Raji (cell line): ENCODE data around the gene NEUROD2.

Source experiments
- POLR2A ChIP-seq: IDR thresholded peaks from 2 replicates; pipeline ENCODE4 v1.6.1; 2011; ENCODE audit warnings: low read depth, low read length, control low read depth; ENCODE audit not compliant: insufficient read depth

The NEUROD2 gene

GRCh38 chr17:39627712-39628516, 20.2 kb upstream of the NEUROD2 start:
- no peak for TF ChIP-seq POLR2A

GRCh38 chr17:39627047-39627711, 19.5 kb upstream of the NEUROD2 start:
- TF ChIP-seq POLR2A = no peak

GRCh38 chr17:39626171-39627046, 18.7 kb upstream of the NEUROD2 start, which contains the start of gene PPP1R1B:
PPP1R1B (plus strand) TSS chr17:39626952; CDS start chr17:39627393, 441 bp downstream.
- no peak for TF ChIP-seq POLR2A

- no peak for TF ChIP-seq POLR2A
These were observed 17.6 kb upstream of the NEUROD2 start for GRCh38 chr17:39625198-39625785.

DNA sequence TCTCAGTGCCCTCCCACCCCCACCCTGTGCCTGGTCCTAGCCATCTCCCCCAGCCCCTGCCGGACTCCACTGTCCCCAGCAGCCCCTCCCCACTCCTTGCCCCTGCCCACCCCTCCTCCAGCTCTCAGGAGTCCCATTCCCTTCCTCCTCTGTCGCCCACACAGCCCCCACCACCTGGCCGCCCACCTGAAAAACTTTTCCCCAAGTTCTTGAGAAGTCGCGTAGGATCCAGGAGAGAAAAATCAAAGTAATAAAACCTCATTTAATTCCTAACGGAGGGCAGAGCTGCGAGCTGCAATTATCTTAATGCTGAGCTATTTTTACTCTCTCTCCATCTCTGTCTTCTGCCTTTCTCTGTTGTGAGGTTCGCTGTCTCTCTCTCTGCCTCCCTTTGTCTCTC, 16.6 kb upstream of the NEUROD2 start:
- TF ChIP-seq POLR2A = no peak

- TF ChIP-seq POLR2A = no peak
These were observed 15.7 kb upstream of the NEUROD2 start for GRCh38 chr17:39623356-39623950.

DNA sequence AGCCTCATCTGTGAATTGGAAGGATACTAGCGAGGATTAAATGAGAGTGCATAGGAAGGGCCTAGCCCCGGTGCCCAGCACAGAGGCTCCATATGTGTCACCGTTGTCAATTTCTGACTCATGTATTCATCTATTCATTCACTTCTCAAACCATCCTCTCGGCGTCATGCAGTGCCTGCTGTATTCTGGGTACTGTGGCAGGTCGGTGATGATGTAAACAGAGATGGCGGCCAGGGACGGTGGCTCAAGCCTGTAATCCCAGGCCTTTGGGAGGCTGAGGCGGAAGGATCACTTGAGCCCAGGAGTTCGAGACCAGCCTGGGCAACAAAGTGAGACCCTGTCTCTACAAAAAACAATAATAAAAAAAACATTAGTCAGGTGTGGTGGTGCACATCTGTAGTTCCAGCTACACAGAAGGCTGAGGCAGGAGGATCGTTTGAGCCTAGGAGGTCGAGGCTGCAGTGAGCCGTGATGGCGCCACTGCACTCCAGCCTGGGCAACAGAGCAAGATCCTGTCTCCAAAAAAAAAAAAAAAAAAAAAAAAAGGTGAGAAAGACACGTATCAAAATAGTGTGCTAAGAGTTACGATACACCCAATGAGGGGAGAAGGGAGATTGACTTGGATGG, 14.8 kb upstream of the NEUROD2 start:
- TF ChIP-seq POLR2A = no peak

GRCh38 chr17:39621523-39622379, 14.0 kb upstream of the NEUROD2 start:
- TF ChIP-seq POLR2A = peak; percentile 39; the same call in 1 of the 2 replicates

GRCh38 chr17:39619786-39620101, 12.0 kb upstream of the NEUROD2 start:
- TF ChIP-seq POLR2A = no peak

DNA sequence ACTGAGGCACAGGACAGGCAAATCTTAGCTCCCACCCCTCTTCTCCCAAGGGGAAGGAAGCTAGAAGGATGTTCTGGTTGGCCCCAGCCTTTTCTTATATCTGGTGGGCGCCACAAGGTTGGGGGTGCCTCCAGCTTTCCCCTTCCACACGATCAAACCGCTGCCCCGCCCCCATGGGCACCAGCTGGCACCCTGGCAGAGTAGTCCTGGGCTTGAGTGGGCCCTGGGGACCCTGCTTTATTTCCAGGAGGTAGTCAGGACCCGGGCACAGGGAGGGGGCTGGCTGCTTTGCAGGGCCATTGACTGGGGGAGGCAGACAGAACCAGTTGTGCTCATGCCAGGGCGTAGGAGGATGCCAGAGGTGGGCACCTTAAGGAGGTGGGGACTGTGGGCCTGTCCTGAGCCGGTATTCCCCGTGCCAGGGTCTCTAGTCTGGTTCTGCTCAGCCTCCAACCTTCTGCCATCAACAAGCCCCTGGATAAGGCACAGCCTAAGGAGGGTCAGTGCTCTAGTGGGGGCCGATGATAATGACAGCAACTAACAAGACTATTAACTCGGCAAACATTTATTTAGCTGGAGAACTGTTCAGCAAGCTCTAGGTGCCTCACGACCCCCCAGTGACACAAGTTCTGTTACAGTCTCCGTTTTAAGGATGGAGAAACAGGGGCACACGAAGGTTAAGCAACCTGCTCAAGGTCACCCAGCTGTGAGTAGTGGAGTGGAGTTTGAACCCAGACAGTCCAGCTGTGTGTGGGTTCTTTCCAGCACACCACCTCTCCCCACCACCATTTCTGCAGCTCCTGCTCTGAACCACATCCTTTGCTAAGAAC, 11.5 kb upstream of the NEUROD2 start:
- no peak for TF ChIP-seq POLR2A

- no peak for TF ChIP-seq POLR2A
These were observed 10.7 kb upstream of the NEUROD2 start for GRCh38 chr17:39618246-39618913.
